ENCODE measurements around the gene ITGB2. TPM values are rescaled to one million over a fixed set of nuclear protein-coding genes. Genes with fewer than 3 reads are reported as not detected.

ITGB2 gene
- total RNA-seq, 1 experiment from 2014 or later: 1.5 TPM

GRCh38 chr21:44894687-44895302, 25.9 kb downstream of the ITGB2 start:
- no peaks in the 10 kb centered on the region for H3K79me2 ChIP-seq (ENCODE audit: insufficient read depth, low read length)
- no peaks in the 10 kb centered on the region for H4K20me1 ChIP-seq (ENCODE audit: insufficient read depth)
- no peak overlapping the region for H3K9ac ChIP-seq (ENCODE audit: low read length)
- ChIA-PET POLR2A (no interaction called here), RAD21 (ENCODE audit: low non-redundant PET in 1 of 2, low total read pairs in 2 of 2, uncharacterized antibody in 2 of 2, unreplicated experiment in 2 of 2) (no interaction called here), CTCF (no interaction called here)
- no peak overlapping the region for H3K4me3 ChIP-seq (replicated peaks in 1 of 2; ENCODE audit: low read depth in 1 of 2, low read length in 2 of 2)
- no peaks in the 10 kb centered on the region for H3K9me2 ChIP-seq (ENCODE audit: insufficient read depth)
- no peak overlapping the region for H2AFZ ChIP-seq (ENCODE audit: low read depth, low read length, poor library complexity, severe bottlenecking)
- H3K27ac ChIP-seq (ENCODE audit: low read depth, low read length): no peak overlapping the region
- DNase-seq (ENCODE audit: low read depth, low spot score) (no peak), ATAC-seq (no peak)
- BruUV-seq (replicated peaks): no TSS peak
- no peaks in the 10 kb centered on the region; a peak in 1 of 4 replicates for H3K4me1 ChIP-seq (ENCODE audit: control insufficient read depth in 1 of 2, insufficient read depth in 2 of 2, low read length in 2 of 2)
- intact Hi-C loops (cut with micrococcal nuclease): loop anchor here (5.0 kb wide), 1 partner anchor 33 kb away; no protein-coding TSS in a partner anchor
- H3K27me3 ChIP-seq (ENCODE audit: insufficient read depth, low read length): no peaks in the 10 kb centered on the region
- TF ChIP-seq RAD21 (IDR thresholded peaks at IDR 0.05; ENCODE audit: low read depth) (no peak), SIN3A (IDR thresholded peaks at IDR 0.05; ENCODE audit: low read depth) (no peak), POLR2AphosphoS5 (IDR thresholded peaks at IDR 0.05; ENCODE audit: low read depth, low read length) (no peak), ELF1 (IDR thresholded peaks at IDR 0.05; ENCODE audit: borderline replicate concordance, low read depth) (no peak), FOSL1 (IDR thresholded peaks at IDR 0.05; ENCODE audit: low read depth) (no peak), YY1 (IDR thresholded peaks at IDR 0.05; ENCODE audit: extremely low read depth, insufficient replicate concordance, low read depth, low read length) (no peak), MAX (IDR thresholded peaks at IDR 0.05) (no peak), JUND (IDR thresholded peaks at IDR 0.05) (no peak), EZH2phosphoT487 (IDR thresholded peaks at IDR 0.05; ENCODE audit: borderline replicate concordance) (no peak), CBX3 (IDR thresholded peaks at IDR 0.05; ENCODE audit: low read depth) (no peak), CEBPB (IDR thresholded peaks at IDR 0.05; ENCODE audit: low read depth) (no peak), EGR1 (IDR thresholded peaks at IDR 0.05; ENCODE audit: low read depth) (no peak), CTCF (IDR thresholded peaks at IDR 0.05 in 2 of 3, conservative IDR thresholded peaks at IDR 0.05 in 1 of 3; ENCODE audit: borderline replicate concordance in 1 of 3, insufficient read depth in 1 of 3, low read depth in 2 of 3, low read length in 2 of 3) (no peak), POLR2A (IDR thresholded peaks at IDR 0.05; ENCODE audit: borderline replicate concordance, extremely low read depth, insufficient read depth, insufficient read length) (no peak), EZH2 (IDR thresholded peaks at IDR 0.05) (no peak), SP1 (IDR thresholded peaks at IDR 0.05; ENCODE audit: low read depth) (no peak), ZFX (IDR thresholded peaks at IDR 0.05) (no peak)
- TF ChIP-seq, protein P1, sequence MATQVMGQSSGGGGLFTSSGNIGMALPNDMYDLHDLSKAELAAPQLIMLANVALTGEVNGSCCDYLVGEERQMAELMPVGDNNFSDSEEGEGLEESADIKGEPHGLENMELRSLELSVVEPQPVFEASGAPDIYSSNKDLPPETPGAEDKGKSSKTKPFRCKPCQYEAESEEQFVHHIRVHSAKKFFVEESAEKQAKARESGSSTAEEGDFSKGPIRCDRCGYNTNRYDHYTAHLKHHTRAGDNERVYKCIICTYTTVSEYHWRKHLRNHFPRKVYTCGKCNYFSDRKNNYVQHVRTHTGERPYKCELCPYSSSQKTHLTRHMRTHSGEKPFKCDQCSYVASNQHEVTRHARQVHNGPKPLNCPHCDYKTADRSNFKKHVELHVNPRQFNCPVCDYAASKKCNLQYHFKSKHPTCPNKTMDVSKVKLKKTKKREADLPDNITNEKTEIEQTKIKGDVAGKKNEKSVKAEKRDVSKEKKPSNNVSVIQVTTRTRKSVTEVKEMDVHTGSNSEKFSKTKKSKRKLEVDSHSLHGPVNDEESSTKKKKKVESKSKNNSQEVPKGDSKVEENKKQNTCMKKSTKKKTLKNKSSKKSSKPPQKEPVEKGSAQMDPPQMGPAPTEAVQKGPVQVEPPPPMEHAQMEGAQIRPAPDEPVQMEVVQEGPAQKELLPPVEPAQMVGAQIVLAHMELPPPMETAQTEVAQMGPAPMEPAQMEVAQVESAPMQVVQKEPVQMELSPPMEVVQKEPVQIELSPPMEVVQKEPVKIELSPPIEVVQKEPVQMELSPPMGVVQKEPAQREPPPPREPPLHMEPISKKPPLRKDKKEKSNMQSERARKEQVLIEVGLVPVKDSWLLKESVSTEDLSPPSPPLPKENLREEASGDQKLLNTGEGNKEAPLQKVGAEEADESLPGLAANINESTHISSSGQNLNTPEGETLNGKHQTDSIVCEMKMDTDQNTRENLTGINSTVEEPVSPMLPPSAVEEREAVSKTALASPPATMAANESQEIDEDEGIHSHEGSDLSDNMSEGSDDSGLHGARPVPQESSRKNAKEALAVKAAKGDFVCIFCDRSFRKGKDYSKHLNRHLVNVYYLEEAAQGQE (IDR thresholded peaks at IDR 0.05; ENCODE audit: low read depth): no peak
- H3K36me3 ChIP-seq (ENCODE audit: control insufficient read depth in 1 of 2, insufficient read depth in 2 of 2, low read length in 2 of 2): no peaks in the 10 kb centered on the region
- no peaks in the 10 kb centered on the region for H3K9me3 ChIP-seq (ENCODE audit: control insufficient read depth in 1 of 2, insufficient read depth in 1 of 2, low read depth in 1 of 2, low read length in 2 of 2)
- no peak overlapping the region for H3K4me2 ChIP-seq (ENCODE audit: low read length)
